ENCODE data around the gene TNK2.

DNA sequence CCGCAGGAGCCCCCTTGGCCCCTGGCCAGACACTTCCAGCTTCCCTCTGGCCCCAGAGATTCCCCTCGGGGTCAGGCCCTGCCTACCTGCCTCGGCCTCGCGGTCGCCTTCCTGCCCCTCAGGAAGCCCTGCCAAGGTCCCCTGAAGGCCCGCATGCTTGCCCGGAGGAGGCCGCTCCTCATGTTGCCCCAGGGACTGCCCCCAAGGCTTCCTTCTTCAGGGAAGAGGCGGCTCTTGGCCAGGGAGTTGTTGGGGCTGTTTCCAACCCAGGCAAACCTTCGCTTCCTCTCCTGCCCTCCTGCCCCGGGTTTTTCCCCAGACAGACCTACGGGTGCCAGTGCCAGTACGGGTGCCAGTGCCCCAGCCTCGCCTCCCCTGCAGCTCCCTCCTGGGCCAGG, 83.2 kb downstream of the TNK2 start:
- TF ChIP-seq, protein P1, sequence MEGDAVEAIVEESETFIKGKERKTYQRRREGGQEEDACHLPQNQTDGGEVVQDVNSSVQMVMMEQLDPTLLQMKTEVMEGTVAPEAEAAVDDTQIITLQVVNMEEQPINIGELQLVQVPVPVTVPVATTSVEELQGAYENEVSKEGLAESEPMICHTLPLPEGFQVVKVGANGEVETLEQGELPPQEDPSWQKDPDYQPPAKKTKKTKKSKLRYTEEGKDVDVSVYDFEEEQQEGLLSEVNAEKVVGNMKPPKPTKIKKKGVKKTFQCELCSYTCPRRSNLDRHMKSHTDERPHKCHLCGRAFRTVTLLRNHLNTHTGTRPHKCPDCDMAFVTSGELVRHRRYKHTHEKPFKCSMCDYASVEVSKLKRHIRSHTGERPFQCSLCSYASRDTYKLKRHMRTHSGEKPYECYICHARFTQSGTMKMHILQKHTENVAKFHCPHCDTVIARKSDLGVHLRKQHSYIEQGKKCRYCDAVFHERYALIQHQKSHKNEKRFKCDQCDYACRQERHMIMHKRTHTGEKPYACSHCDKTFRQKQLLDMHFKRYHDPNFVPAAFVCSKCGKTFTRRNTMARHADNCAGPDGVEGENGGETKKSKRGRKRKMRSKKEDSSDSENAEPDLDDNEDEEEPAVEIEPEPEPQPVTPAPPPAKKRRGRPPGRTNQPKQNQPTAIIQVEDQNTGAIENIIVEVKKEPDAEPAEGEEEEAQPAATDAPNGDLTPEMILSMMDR (IDR thresholded peaks at IDR 0.05; ENCODE audit: borderline replicate concordance, extremely low read depth, low read length, poor library complexity, severe bottlenecking), result no peak
- TF ChIP-seq EZH2 (IDR thresholded peaks at IDR 0.05; ENCODE audit: borderline replicate concordance, low read depth, low read length, severe bottlenecking), result no peak

Data from DND-41 (cell line).